Measurements from ENCODE around the gene GOLT1A.

Gene GOLT1A

DNA sequence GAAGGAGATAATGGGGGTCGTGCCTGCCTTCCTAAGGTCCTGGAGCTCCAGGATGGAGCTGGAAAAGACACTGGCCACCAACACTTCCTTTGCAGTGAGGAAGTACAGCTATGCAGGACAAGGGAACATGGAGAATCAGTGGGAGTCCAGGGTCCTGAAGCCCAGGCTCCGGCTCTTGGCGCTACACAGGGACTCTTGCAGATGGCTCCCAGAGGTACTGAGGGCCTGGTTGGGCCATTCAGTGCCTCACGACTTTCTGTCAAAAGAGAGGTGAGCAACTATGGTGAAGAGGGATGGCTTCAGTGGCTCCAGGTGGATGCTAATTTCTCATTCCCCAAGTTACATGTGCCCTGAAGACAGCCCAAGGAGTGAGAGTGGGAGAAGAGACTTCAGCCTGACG lies 60.1 kb downstream of the GOLT1A start:
- DNase-seq: no peak

DNA sequence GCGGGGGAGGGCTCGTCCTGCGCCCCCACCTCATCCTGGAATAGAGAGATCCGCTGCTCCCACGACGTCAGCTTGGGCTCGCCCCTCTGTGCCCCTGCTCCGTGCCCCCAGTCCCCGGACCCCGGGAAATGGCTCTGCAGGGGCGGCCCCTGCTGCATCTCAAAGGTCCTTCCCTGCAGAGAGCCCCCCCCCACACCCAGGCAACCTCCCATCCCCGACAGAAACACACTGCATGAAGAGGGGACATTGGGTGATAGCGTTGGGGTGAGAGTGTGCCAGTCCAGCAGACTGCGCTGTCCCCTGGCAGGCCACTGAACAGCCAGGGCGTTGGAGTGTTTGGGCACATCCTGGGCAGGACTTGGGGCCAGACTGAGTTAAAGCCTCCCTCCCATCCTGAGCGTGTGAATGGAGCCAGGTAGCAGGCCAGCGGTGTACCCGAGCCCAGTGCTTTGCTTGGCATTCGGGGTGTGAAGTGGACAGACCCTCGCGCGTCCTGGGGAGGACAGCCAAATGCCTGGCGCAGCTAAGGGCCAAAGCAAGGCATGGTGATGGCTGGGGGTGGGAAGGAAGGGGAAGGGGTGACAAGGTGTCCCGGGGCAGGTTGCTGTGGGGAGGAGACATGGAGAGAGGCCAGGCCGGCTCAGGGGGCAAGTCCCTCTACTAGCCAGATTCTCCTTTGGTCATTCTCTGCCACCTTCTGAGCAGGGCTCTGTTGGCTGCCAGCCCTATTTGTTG lies 61.3 kb downstream of the GOLT1A start:
- DNase-seq: no peak

DNA sequence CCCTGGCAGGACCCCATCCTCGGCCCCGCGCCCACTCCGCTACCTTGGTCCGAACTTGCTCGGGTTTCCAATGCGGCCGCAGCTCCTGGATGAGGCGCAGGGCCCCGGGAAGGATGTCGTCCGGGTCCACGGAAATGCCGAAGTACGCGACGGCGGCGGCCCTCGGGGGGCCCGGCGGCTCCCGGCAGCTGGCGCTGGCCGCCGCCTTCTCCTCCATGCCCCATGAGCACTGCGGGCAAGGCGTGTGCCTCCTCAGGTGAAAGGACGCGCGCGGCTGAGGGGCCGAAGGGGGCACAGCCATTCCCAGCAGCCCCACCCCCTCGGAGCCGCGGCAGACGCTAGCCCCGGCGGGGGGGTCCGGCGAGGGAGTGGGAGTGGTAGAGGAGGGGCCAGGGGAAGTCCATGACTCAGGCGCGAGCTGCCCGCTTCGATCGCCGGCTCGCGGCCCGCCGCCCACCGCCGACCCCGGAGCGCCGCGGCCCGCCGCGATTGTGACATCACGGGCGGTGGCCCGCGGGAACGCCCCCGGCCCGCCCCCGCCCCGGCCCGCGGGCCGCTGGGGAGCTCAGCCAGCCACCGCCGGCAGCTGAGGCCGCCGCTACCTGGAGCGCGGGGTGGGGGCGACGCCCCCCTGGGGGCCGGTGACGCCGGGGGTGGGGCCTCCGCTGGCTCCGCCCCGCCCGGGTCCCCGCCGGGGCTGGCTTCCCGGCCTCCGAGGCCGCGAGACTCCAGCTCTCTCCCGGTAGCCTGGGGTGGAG lies 62.1 kb downstream of the GOLT1A start, which contains the start of gene ETNK2:
ETNK2 (minus strand) TSS at position 493 of the 758 bp plus-strand sequence; CDS start at position 301, 192 bp downstream.
- DNase-seq: no peak

DNA sequence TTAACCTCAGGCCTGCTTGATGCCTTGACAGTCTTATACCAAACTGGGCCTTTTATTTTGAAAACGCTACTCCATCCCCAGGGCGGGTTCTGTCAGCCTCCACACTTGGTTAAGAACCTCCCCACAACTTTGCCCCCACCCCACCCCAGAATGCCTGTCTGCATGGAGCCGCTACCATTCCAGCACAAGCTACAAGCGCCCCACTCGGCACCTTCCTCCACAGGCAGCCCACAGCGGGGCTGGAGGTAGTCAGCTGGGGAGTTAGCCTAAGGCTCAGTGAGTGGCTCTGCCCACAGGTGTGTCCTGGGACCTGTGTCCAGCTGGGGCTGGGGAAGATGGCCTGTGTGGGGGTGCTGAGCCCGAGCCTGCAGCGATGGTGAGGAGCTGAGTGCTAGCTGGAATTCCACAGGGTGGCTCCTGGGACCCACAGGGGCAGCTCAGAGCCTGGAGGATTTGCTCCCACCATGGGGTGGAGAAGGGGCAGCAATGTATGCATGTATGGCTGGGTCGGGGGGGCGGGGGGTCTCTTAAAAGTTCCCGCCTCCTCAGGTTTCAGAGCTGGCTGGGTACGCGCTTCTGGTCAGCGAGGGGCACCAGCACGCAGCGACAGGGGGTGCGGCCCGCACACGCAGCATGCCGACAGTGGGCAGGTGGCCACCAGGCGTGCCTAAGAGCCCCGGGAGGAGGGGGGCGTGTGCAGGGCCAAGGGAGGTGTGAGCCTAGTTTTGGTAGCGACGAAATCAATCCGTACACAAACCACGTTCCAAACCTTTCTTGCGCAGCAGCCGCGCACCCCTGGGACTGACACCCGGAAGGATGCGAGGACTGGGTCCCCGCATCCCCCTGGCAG lies 62.9 kb downstream of the GOLT1A start:
- DNase-seq: no peak

- DNase-seq: no peak
Observed at GRCh38 chr1:204149635-204150565, 63.9 kb downstream of the GOLT1A start.

DNA sequence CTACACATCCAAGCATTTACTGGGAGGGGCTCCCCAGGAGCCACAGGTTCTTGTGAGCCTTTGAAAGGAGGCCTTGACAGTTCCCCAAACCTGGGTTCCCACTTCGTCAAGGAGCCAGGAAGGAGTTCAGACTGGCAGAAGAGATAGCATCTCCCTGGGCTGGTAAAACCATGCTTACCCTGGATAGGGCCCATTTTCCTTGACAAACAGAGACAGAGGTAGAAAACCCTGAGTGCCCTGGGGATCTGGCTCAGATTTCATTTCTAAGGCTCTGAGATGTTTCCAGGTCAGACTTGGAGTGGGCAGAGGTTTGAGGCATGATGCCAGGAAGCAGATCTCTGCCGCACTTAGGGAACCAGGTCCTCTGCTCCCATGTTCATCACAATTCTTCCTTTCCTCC lies 64.7 kb downstream of the GOLT1A start:
- no peak for DNase-seq
